ENCODE measurements around the gene LCE5A. TPM values are rescaled to one million over a fixed set of nuclear protein-coding genes. Genes with fewer than 3 reads are reported as not detected.

LCE5A gene
- total RNA-seq, 1 donor, result not detected

- H3K27ac ChIP-seq (ENCODE audit: low read depth, low read length), result no peak overlapping the region
- no peak overlapping the region for H3K4me3 ChIP-seq (ENCODE audit: insufficient read depth, low read length)
- H2AFZ ChIP-seq (ENCODE audit: low read length), result no peak overlapping the region
Observed at GRCh38 chr1:152515434-152515783, 4.8 kb downstream of the LCE5A start.

GRCh38 chr1:152516082-152516481 is 5.5 kb downstream of the LCE5A start:
- Histone ChIP-seq H3K36me3 (ENCODE audit: insufficient read depth, low read length) (no peaks in the 10 kb centered on the region), H4K20me1 (ENCODE audit: insufficient read depth, low read length) (no peaks in the 10 kb centered on the region), H3K4me1 (ENCODE audit: insufficient read depth, low read length) (no peaks in the 10 kb centered on the region), H3K27me3 (ENCODE audit: insufficient read depth, low read length) (peaks cover 21% of the 10 kb centered on the region), H3K27ac (ENCODE audit: low read depth, low read length) (no peak overlapping the region), H3K9me3 (ENCODE audit: low read depth, low read length) (no peaks in the 10 kb centered on the region), H3K79me2 (ENCODE audit: insufficient read depth, low read length) (no peaks in the 10 kb centered on the region), H2AFZ (ENCODE audit: low read length) (no peak overlapping the region), H3K4me3 (ENCODE audit: insufficient read depth, low read length) (no peak overlapping the region), H3K4me2 (ENCODE audit: insufficient read depth, low read length) (no peak overlapping the region)
- DNase-seq (ENCODE audit: insufficient read length, low spot score, missing footprints), result no peak
- TF ChIP-seq, protein P1, sequence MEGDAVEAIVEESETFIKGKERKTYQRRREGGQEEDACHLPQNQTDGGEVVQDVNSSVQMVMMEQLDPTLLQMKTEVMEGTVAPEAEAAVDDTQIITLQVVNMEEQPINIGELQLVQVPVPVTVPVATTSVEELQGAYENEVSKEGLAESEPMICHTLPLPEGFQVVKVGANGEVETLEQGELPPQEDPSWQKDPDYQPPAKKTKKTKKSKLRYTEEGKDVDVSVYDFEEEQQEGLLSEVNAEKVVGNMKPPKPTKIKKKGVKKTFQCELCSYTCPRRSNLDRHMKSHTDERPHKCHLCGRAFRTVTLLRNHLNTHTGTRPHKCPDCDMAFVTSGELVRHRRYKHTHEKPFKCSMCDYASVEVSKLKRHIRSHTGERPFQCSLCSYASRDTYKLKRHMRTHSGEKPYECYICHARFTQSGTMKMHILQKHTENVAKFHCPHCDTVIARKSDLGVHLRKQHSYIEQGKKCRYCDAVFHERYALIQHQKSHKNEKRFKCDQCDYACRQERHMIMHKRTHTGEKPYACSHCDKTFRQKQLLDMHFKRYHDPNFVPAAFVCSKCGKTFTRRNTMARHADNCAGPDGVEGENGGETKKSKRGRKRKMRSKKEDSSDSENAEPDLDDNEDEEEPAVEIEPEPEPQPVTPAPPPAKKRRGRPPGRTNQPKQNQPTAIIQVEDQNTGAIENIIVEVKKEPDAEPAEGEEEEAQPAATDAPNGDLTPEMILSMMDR (IDR thresholded peaks at IDR 0.05; ENCODE audit: extremely low read depth, low read depth, low read length), result no peak

More at GRCh38 chr1:152515434-152515783, 4.8 kb downstream of the LCE5A start:
- Histone ChIP-seq H3K79me2 (ENCODE audit: insufficient read depth, low read length) (no peaks in the 10 kb centered on the region), H3K4me1 (ENCODE audit: insufficient read depth, low read length) (no peaks in the 10 kb centered on the region), H3K36me3 (ENCODE audit: insufficient read depth, low read length) (no peaks in the 10 kb centered on the region), H3K4me2 (ENCODE audit: insufficient read depth, low read length) (peak overlapping the region; percentile 48), H4K20me1 (ENCODE audit: insufficient read depth, low read length) (no peaks in the 10 kb centered on the region), H3K27me3 (ENCODE audit: insufficient read depth, low read length) (peaks cover 21% of the 10 kb centered on the region), H3K9me3 (ENCODE audit: low read depth, low read length) (no peaks in the 10 kb centered on the region)
- DNase-seq (ENCODE audit: insufficient read length, low spot score, missing footprints), result peak; percentile 85
- TF ChIP-seq, protein P1 (IDR thresholded peaks at IDR 0.05; ENCODE audit: extremely low read depth, low read depth, low read length), result no peak

GRCh38 chr1:152517237-152517811 is 6.7 kb downstream of the LCE5A start:
- peak; percentile 42 for DNase-seq (ENCODE audit: insufficient read length, low spot score, missing footprints)
- H3K27me3 ChIP-seq (ENCODE audit: insufficient read depth, low read length), result peaks cover 17% of the 10 kb centered on the region
- no peaks in the 10 kb centered on the region for H4K20me1 ChIP-seq (ENCODE audit: insufficient read depth, low read length)
- H3K4me3 ChIP-seq (ENCODE audit: insufficient read depth, low read length), result no peak overlapping the region
- no peaks in the 10 kb centered on the region for H3K79me2 ChIP-seq (ENCODE audit: insufficient read depth, low read length)
- H3K36me3 ChIP-seq (ENCODE audit: insufficient read depth, low read length), result no peaks in the 10 kb centered on the region
- TF ChIP-seq, protein P1 (IDR thresholded peaks at IDR 0.05; ENCODE audit: extremely low read depth, low read depth, low read length), result no peak
- no peak overlapping the region for H2AFZ ChIP-seq (ENCODE audit: low read length)
- no peaks in the 10 kb centered on the region for H3K9me3 ChIP-seq (ENCODE audit: low read depth, low read length)
- H3K27ac ChIP-seq (ENCODE audit: low read depth, low read length), result no peak overlapping the region
- H3K4me1 ChIP-seq (ENCODE audit: insufficient read depth, low read length), result no peaks in the 10 kb centered on the region
- H3K4me2 ChIP-seq (ENCODE audit: insufficient read depth, low read length), result no peak overlapping the region

DNA sequence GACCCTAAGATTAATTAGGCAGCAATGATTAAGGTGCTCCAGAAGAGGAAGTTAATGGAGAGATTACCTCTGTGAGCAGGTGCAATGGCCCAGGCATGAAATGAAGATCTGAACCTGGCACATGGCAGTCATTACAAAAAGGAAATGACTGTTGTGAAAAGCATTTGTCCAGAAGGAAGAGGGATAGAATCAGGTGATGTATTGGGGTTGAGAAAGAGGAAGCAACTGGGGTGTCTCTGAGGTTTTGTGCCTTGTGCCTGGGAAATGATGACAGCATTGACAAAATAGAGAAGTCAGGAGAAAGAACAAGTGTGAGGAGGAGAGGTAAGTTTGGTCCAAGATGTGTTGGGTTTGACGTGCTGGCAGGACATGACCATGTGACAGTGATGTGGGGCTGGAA is 9.2 kb downstream of the LCE5A start:
- Histone ChIP-seq H3K79me2 (ENCODE audit: insufficient read depth, low read length) (no peaks in the 10 kb centered on the region), H3K27me3 (ENCODE audit: insufficient read depth, low read length) (peaks cover 4% of the 10 kb centered on the region), H2AFZ (ENCODE audit: low read length) (no peak overlapping the region), H3K4me3 (ENCODE audit: insufficient read depth, low read length) (no peak overlapping the region), H3K36me3 (ENCODE audit: insufficient read depth, low read length) (no peaks in the 10 kb centered on the region), H4K20me1 (ENCODE audit: insufficient read depth, low read length) (no peaks in the 10 kb centered on the region), H3K4me1 (ENCODE audit: insufficient read depth, low read length) (no peaks in the 10 kb centered on the region), H3K27ac (ENCODE audit: low read depth, low read length) (no peak overlapping the region), H3K9me3 (ENCODE audit: low read depth, low read length) (no peaks in the 10 kb centered on the region), H3K4me2 (ENCODE audit: insufficient read depth, low read length) (no peak overlapping the region)
- DNase-seq (ENCODE audit: insufficient read length, low spot score, missing footprints), result no peak
- TF ChIP-seq, protein P1 (IDR thresholded peaks at IDR 0.05; ENCODE audit: extremely low read depth, low read depth, low read length), result no peak

Data from osteoblast (primary cell).